Stimulated activated CD8-positive, alpha-beta memory T cell treated with anti-CD3 and anti-CD28 coated beads, Interleukin-7, amount 100 ng/mL, for 1 hour (primary cell): ENCODE measurements around the gene SALL1.

Source experiments
- DNase-seq, 2 donors: peaks; one replicate each; pipeline ENCODE4 v3.0.0-alpha.2; 2020; ENCODE audit warnings: low read depth in 2 of 2

Gene SALL1

GRCh38 chr16:51156807-51157200 is 5.7 kb upstream of the SALL1 start:
- DNase-seq: no peak

- no peak for DNase-seq
Measured at GRCh38 chr16:51155820-51156806, 5.0 kb upstream of the SALL1 start.

- no peak for DNase-seq
Measured at GRCh38 chr16:51155199-51155607, 4.1 kb upstream of the SALL1 start.

- DNase-seq: no peak
Measured at GRCh38 chr16:51154271-51155171, 3.5 kb upstream of the SALL1 start.

GRCh38 chr16:51153577-51154031 is 2.5 kb upstream of the SALL1 start:
- no peak for DNase-seq

- no peak for DNase-seq
Measured at GRCh38 chr16:51152691-51153576, 1.9 kb upstream of the SALL1 start.

GRCh38 chr16:51151961-51152663 is 1.0 kb upstream of the SALL1 start:
- no peak for DNase-seq

- no peak for DNase-seq
Measured at GRCh38 chr16:51151435-51151960, 428 bp upstream of the SALL1 start.

- no peak for DNase-seq
Measured at GRCh38 chr16:51150165-51150887, 744 bp downstream of the SALL1 start.

GRCh38 chr16:51149721-51150164 is 1.3 kb downstream of the SALL1 start:
- DNase-seq: no peak

GRCh38 chr16:51149251-51149661 is 1.8 kb downstream of the SALL1 start:
- no peak for DNase-seq

- no peak for DNase-seq
Measured at GRCh38 chr16:51148678-51149228, 2.3 kb downstream of the SALL1 start.

- DNase-seq: no peak
Measured at GRCh38 chr16:51147776-51148677, 3.0 kb downstream of the SALL1 start.

- no peak for DNase-seq
Measured at GRCh38 chr16:51146256-51146924, 4.7 kb downstream of the SALL1 start.

- DNase-seq: no peak
Measured at GRCh38 chr16:51144203-51144602, 6.9 kb downstream of the SALL1 start.

- no peak for DNase-seq
Measured at GRCh38 chr16:51143196-51143977, 7.7 kb downstream of the SALL1 start.

GRCh38 chr16:51141541-51141940 is 9.5 kb downstream of the SALL1 start:
- DNase-seq: no peak
